Stimulated activated CD8-positive, alpha-beta memory T cell treated with anti-CD3 and anti-CD28 coated beads, Interleukin-12 subunit alpha, Interleukin-12 subunit beta, amount 100 ng/mL, for 4 hours (primary cell): Measurements from ENCODE around the gene HSPB8.
"Not testable (repeated sequence)": the region's sequence is repeated elsewhere in the genome, so short reads cannot be mapped to it uniquely, and the experiment has no call there.

Experiments
- DNase-seq: peaks from one replicate; pipeline ENCODE4 v3.0.0-alpha.2; 2020; ENCODE audit warnings: low read depth

Gene HSPB8

GRCh38 chr12:119206348-119207062 is 27.8 kb downstream of the HSPB8 start:
- DNase-seq, result no peak

GRCh38 chr12:119207063-119207560 is 28.4 kb downstream of the HSPB8 start:
- no peak for DNase-seq

GRCh38 chr12:119208626-119209061 is 29.9 kb downstream of the HSPB8 start:
- no peak for DNase-seq

- DNase-seq, result no peak
Measured at GRCh38 chr12:119211884-119212283, 33.2 kb downstream of the HSPB8 start.

- DNase-seq, result no peak
Measured at GRCh38 chr12:119216084-119216483, 37.4 kb downstream of the HSPB8 start.

GRCh38 chr12:119218875-119219274 is 40.1 kb downstream of the HSPB8 start:
- DNase-seq, result not testable (repeated sequence)

- no peak for DNase-seq
Measured at GRCh38 chr12:119222222-119222951, 43.7 kb downstream of the HSPB8 start.

- DNase-seq, result no peak
Measured at GRCh38 chr12:119225454-119225853, 46.7 kb downstream of the HSPB8 start.

- no peak for DNase-seq
Measured at GRCh38 chr12:119227292-119227691, 48.6 kb downstream of the HSPB8 start.

GRCh38 chr12:119229205-119229604 is 50.5 kb downstream of the HSPB8 start:
- DNase-seq, result no peak

GRCh38 chr12:119229837-119230236 is 51.1 kb downstream of the HSPB8 start:
- no peak for DNase-seq

- no peak for DNase-seq
Measured at GRCh38 chr12:119230807-119231206, 52.1 kb downstream of the HSPB8 start.

- no peak for DNase-seq
Measured at GRCh38 chr12:119231774-119232173, 53.0 kb downstream of the HSPB8 start.

- DNase-seq, result no peak
Measured at GRCh38 chr12:119235197-119235751, 56.5 kb downstream of the HSPB8 start.

GRCh38 chr12:119236372-119236771 is 57.6 kb downstream of the HSPB8 start:
- DNase-seq, result no peak

GRCh38 chr12:119239040-119239439 is 60.3 kb downstream of the HSPB8 start:
- no peak for DNase-seq

GRCh38 chr12:119241049-119241448 is 62.3 kb downstream of the HSPB8 start:
- DNase-seq, result no peak

- no peak for DNase-seq
Measured at GRCh38 chr12:119241580-119242169, 62.9 kb downstream of the HSPB8 start.
